ENCODE data around the gene QRFP.

QRFP gene

DNA sequence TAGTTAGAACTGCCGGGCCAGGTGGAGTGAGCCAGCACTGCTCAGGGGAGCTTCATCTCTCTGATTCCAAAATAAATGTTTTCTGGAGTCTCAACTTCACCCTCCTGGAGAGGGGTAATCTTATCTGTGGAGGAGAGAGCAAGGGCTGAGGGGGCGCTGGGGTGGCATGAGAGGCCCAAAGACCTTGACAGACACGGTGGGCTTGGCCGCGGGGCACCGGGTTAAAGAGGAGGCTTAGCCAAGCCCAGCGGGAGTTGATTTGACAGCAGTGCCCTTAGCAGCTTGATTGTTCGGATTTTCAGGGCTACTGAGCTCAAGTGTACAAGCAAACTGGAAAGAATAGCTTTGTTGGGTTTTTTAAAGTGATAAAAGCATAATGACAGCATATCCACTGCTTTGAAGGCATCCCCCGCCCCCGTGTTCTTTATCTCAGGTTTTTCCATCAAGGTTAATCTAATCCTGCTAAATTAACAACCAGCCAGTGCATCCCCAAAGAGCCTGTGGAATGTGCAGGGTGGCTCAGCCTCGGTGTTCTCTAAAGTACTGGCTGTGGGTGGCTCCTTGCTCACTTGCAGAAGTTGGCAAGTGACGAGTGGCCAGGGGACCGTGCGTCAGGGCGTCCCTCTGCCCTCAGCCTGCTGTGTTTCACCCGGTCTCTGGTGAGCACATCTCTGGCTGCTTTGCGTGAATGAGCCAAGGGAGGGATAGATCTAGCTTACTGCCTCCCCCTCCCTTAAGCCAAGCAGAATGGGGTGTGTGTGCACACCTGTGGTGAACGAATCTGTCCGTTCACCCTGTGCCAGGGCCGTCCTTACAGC lies 5.5 kb downstream of the QRFP start:
- no peak for DNase-seq (ENCODE audit: low read depth)

DNA sequence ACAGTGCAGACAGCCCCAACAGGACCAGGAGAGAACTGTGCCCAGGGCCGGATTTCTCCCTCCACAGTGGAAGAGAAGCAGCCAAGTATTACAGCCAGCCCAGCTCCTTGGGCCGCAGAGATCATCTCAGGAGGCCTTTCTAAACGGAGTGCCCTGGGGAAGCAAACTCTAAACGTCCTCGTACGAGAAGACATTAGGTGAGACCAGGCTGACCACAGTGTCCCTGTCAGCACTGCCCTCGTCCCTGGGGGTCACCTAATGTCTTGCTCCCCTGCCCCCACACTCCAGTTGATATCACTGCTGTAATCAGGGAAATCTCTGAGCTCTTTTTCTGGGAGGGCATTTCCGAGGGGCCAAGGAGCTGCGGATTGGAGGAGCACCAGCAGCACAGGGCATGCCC lies 6.5 kb downstream of the QRFP start:
- no peak for DNase-seq (ENCODE audit: low read depth)

- DNase-seq (ENCODE audit: low read depth) = no peak
Observed at GRCh38 chr9:130888146-130888885, 8.3 kb downstream of the QRFP start.

DNA sequence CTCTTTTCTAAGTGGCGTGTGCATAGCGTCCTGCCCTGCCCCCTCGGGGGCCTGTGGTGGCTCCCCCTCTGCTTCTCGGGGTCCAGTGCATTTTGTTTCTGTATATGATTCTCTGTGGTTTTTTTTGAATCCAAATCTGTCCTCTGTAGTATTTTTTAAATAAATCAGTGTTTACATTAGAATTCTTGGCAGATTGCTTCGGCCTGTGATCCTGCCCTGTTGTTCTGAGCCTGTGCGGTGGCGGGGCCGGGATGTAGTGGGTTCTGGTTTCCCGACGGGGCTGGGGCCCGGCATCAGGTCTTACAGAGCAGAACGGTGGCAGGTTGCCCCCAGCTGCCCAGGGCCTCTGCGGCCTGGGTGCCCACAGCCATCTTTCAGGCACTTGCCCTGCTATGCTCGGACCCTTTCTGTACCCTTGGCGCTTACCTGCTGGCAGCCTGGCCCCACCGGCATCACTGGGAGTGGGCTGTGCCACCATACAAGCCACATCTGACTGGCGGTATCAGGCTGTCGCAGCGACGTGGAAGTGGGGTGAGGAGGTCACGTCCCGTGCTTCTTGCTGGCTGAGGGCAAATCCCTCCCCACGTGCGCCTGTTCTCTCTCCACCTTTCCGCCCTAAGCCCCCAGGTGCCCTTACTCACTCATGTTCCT lies 9.0 kb downstream of the QRFP start:
- no peak for DNase-seq (ENCODE audit: low read depth)

DNA sequence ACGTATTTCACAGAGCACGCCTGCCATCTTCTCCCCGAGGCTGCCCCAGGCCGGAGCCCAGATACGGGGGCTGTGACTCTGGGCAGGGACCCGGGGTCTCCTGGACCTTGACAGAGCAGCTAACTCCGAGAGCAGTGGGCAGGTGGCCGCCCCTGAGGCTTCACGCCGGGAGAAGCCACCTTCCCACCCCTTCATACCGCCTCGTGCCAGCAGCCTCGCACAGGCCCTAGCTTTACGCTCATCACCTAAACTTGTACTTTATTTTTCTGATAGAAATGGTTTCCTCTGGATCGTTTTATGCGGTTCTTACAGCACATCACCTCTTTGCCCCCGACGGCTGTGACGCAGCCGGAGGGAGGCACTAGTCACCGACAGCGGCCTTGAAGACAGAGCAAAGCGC lies 9.6 kb downstream of the QRFP start:
- no peak for DNase-seq (ENCODE audit: low read depth)

GRCh38 chr9:130885484-130886375 lies 10.9 kb downstream of the QRFP start:
- DNase-seq (ENCODE audit: low read depth) = no peak

GRCh38 chr9:130884542-130885483 lies 11.8 kb downstream of the QRFP start:
- DNase-seq (ENCODE audit: low read depth) = no peak

DNA sequence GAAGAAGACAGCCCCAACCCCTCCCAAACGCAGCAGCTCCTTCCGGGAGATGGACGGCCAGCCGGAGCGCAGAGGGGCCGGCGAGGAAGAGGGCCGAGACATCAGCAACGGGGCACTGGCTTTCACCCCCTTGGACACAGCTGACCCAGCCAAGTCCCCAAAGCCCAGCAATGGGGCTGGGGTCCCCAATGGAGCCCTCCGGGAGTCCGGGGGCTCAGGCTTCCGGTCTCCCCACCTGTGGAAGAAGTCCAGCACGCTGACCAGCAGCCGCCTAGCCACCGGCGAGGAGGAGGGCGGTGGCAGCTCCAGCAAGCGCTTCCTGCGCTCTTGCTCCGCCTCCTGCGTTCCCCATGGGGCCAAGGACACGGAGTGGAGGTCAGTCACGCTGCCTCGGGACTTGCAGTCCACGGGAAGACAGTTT lies 12.5 kb downstream of the QRFP start:
- DNase-seq (ENCODE audit: low read depth) = no peak

GRCh38 chr9:130883479-130883878 lies 13.1 kb downstream of the QRFP start:
- no peak for DNase-seq (ENCODE audit: low read depth)

- no peak for DNase-seq (ENCODE audit: low read depth)
Observed at GRCh38 chr9:130882696-130883225, 13.9 kb downstream of the QRFP start.

DNA sequence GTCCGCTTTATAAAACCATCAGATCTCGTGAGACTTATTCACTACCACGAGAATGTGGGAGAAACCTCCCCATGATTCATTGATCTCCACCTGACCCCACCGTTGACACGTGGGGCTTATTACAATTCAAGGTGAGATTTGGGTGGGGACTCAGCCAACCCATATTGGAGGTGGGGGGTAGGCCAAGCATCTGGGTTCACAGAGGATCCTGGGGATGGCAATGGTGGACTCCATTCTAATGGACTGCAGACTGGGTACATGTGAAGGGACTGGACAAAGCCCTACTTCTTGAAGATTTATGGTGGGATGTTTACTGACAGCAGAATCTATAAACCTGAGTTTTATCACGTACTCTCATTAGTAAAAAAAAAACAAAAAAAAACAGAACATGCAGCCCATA lies 15.1 kb downstream of the QRFP start:
- DNase-seq (ENCODE audit: low read depth) = no peak

DNA sequence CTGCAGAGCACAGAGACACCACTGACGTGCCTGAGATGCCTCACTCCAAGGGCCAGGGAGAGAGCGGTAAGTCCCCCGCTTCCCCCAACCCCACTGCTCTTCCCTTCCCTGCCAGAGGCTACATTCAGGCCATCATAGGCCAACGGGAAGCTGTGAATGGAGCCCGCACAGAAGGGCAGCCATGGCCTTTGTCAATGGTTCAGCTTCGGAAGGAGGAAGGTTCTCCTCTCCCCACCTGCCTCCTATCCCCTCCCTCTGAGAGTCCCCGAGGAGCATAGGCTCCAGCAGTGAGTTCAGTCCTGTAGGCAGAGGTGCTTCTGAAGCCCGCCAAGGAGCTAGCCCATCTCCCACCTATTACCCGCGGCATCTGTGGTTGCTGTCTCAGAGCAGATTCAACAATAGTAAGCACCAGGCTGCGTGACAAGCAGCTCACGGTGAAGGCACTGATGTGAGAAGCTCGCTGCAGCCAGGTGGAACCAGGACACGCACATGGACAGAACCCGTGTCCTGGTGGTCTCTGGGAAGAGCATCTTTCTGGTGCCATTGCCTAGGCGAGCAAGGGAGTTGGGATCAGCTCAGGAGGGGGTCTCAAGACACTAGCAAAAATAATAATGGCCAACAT lies 15.9 kb downstream of the QRFP start:
- DNase-seq (ENCODE audit: low read depth) = no peak

- no peak for DNase-seq (ENCODE audit: low read depth)
Observed at GRCh38 chr9:130879863-130880411, 16.7 kb downstream of the QRFP start.

GRCh38 chr9:130878295-130878694 lies 18.3 kb downstream of the QRFP start:
- DNase-seq (ENCODE audit: low read depth) = no peak

GRCh38 chr9:130877300-130877699 lies 19.3 kb downstream of the QRFP start:
- DNase-seq (ENCODE audit: low read depth) = no peak

GRCh38 chr9:130874783-130875182 lies 21.8 kb downstream of the QRFP start:
- no peak for DNase-seq (ENCODE audit: low read depth)

DNA sequence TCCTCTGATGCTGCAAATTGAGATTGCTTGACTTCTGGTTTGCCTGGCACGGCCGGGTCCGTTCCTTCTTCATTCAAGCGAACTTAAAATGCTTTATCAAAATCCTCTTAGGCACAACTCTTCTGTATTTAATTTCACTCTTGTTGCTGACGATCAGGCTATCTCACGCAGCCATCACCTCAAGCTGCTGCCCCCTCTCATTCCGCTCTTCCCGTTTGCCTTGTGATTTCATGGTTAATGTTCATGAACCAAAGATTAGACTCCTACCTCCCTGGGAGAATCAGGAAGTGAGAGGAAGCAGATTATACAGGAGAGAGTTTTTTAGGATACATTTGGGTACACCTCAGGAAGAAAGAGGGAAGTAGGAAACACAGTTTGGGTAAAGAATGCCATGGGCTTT lies 22.6 kb downstream of the QRFP start:
- DNase-seq (ENCODE audit: low read depth) = no peak

DNA sequence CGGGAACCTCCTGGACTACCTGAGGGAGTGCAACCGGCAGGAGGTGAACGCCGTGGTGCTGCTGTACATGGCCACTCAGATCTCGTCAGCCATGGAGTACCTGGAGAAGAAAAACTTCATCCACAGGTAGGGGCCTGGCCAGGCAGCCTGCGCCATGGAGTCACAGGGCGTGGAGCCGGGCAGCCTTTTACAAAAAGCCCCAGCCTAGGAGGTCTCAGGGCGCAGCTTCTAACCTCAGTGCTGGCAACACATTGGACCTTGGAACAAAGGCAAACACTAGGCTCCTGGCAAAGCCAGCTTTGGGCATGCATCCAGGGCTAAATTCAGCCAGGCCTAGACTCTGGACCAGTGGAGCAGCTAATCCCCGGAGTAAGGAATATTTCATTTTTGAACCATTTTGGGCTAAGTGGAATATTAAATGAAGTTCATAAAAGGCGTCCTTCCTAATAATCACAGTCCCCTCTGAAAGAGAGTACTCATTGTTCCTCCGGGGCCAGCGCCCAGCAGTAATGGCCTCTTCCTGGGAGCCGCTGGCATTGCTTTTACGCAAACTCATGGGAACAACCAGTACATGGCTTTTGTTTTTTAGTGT lies 23.6 kb downstream of the QRFP start:
- no peak for DNase-seq (ENCODE audit: low read depth)

GRCh38 chr9:130872508-130872907 lies 24.1 kb downstream of the QRFP start:
- DNase-seq (ENCODE audit: low read depth) = no peak

All from stimulated activated CD8-positive, alpha-beta memory T cell treated with anti-CD3 and anti-CD28 coated beads, Interleukin-12 subunit alpha, Interleukin-12 subunit beta, amount 100 ng/mL, for 4 hours (primary cell).